Osteoblast (primary cell): Measurements from ENCODE around the gene PRSS12. TPM values are rescaled to one million over a fixed set of nuclear protein-coding genes. Genes with fewer than 3 reads are reported as not detected.

Experiments used
- DNase-seq: peaks from one replicate; pipeline ENCODE4 v3.0.0; 2011; ENCODE audit warnings: low spot score, mixed read lengths; ENCODE audit not compliant: insufficient read length; ENCODE audit errors: missing footprints
- H2AFZ ChIP-seq: 2 replicates; pipeline ENCODE4 v1.6.0; 2011; ENCODE audit warnings: mild to moderate bottlenecking, low read length
- H3K27ac ChIP-seq: 2 replicates; pipeline ENCODE4 v1.5.1; 2011; ENCODE audit warnings: mild to moderate bottlenecking, low read depth, low read length, moderate library complexity
- H3K27me3 ChIP-seq: 2 replicates; pipeline ENCODE4 v1.6.0; 2012; ENCODE audit warnings: mild to moderate bottlenecking, control low read depth, inconsistent platforms, low read length, moderate library complexity; ENCODE audit not compliant: insufficient read depth
- H3K36me3 ChIP-seq: 2 replicates; pipeline ENCODE4 v1.5.1; 2011; ENCODE audit warnings: mild to moderate bottlenecking, low read length, control low read depth, moderate library complexity; ENCODE audit not compliant: insufficient read depth
- H3K4me1 ChIP-seq: 2 replicates; pipeline ENCODE4 v1.5.1; 2011; ENCODE audit warnings: mild to moderate bottlenecking, low read length, control low read depth, moderate library complexity; ENCODE audit not compliant: insufficient read depth
- H3K4me2 ChIP-seq: 2 replicates; pipeline ENCODE4 v1.6.0; 2011; ENCODE audit warnings: mild to moderate bottlenecking, low read length; ENCODE audit not compliant: insufficient read depth
- H3K4me3 ChIP-seq: fragments of 200-600 bp; sonication (generic); 3 replicates; pipeline ENCODE4 v1.5.1; 2012; ENCODE audit warnings: mild to moderate bottlenecking, low read length, inconsistent platforms; ENCODE audit not compliant: insufficient read depth
- H3K79me2 ChIP-seq: 2 replicates; pipeline ENCODE4 v1.6.0; 2012; ENCODE audit warnings: mild to moderate bottlenecking, low read length, control low read depth, inconsistent platforms; ENCODE audit not compliant: insufficient read depth
- H3K9me3 ChIP-seq: 2 replicates; pipeline ENCODE4 v1.5.1; 2011; ENCODE audit warnings: low read depth, low read length, control low read depth
- H4K20me1 ChIP-seq: 2 replicates; pipeline ENCODE4 v1.6.0; 2012; ENCODE audit warnings: mild to moderate bottlenecking, low read length, control low read depth; ENCODE audit not compliant: insufficient read depth
- total RNA-seq: library from RNA; depleted of rRNA; stranded (reverse); fragments of >200 nt; gene quantifications from 2 replicates; pipeline ENCODE4 v1.2.3, GENCODE V29; 2012
- TF ChIP-seq, protein P1 (sequence below): IDR thresholded peaks from 2 replicates; pipeline ENCODE4 v1.5.1; 2011; ENCODE audit warnings: mild to moderate bottlenecking, low read depth, low read length, moderate library complexity; ENCODE audit errors: extremely low read depth

Gene PRSS12
- total RNA-seq, 1 donor = 9.4 TPM

DNA sequence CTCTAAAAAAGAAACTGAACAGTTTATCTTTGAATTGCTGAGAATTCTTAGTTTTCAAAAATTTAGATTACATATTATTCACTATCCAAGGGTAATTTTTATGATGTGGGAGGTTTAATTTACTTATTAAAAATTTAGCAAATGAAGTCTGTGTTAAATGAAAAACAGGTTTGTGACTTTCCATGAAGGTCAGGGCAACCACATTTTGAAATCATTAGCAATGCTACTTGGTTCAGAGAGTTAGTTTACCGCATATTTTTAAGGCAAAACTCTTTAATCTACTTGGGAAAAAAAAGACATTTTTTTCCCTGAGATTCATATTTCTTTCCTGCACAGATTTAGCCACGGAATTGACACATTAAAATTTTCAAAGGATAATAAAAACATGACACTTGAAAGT is 37.3 kb upstream of the PRSS12 start:
- Histone ChIP-seq H3K4me2 (no peak overlapping the region), H3K4me3 (no peak overlapping the region), H3K79me2 (no peaks in the 10 kb centered on the region), H3K27me3 (no peaks in the 10 kb centered on the region), H3K27ac (no peak overlapping the region), H3K4me1 (no peaks in the 10 kb centered on the region), H3K9me3 (no peaks in the 10 kb centered on the region), H4K20me1 (no peaks in the 10 kb centered on the region), H3K36me3 (no peaks in the 10 kb centered on the region), H2AFZ (no peak overlapping the region)
- TF ChIP-seq, protein P1, sequence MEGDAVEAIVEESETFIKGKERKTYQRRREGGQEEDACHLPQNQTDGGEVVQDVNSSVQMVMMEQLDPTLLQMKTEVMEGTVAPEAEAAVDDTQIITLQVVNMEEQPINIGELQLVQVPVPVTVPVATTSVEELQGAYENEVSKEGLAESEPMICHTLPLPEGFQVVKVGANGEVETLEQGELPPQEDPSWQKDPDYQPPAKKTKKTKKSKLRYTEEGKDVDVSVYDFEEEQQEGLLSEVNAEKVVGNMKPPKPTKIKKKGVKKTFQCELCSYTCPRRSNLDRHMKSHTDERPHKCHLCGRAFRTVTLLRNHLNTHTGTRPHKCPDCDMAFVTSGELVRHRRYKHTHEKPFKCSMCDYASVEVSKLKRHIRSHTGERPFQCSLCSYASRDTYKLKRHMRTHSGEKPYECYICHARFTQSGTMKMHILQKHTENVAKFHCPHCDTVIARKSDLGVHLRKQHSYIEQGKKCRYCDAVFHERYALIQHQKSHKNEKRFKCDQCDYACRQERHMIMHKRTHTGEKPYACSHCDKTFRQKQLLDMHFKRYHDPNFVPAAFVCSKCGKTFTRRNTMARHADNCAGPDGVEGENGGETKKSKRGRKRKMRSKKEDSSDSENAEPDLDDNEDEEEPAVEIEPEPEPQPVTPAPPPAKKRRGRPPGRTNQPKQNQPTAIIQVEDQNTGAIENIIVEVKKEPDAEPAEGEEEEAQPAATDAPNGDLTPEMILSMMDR = no peak
- DNase-seq = no peak

DNA sequence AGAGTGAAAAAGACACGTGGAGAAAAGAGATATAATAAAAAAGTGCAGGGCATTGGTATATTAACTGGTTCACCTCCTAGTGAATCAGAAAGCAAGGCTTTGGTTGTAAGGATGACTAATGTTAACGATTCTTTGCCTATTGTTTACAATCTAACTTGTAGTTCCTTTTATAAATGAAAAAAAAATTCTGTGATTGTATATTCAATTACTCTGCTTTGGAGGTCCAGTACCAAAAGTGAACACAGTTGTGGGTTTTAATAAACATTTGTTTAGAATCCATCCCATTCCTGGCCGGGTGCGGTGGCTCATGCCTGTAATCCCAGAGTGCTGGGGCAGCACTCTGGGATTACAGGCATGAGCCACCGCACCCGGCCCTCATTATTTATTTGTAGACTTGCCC is 36.9 kb upstream of the PRSS12 start:
- H3K4me2 ChIP-seq = no peak overlapping the region
- H3K9me3 ChIP-seq = no peaks in the 10 kb centered on the region
- H3K27ac ChIP-seq = no peak overlapping the region
- H4K20me1 ChIP-seq = no peaks in the 10 kb centered on the region
- no peaks in the 10 kb centered on the region for H3K27me3 ChIP-seq
- H2AFZ ChIP-seq = no peak overlapping the region
- no peaks in the 10 kb centered on the region for H3K36me3 ChIP-seq
- no peak overlapping the region for H3K4me3 ChIP-seq
- no peaks in the 10 kb centered on the region for H3K4me1 ChIP-seq
- DNase-seq = peak; percentile 23
- no peaks in the 10 kb centered on the region for H3K79me2 ChIP-seq
- TF ChIP-seq, protein P1 = no peak

DNA sequence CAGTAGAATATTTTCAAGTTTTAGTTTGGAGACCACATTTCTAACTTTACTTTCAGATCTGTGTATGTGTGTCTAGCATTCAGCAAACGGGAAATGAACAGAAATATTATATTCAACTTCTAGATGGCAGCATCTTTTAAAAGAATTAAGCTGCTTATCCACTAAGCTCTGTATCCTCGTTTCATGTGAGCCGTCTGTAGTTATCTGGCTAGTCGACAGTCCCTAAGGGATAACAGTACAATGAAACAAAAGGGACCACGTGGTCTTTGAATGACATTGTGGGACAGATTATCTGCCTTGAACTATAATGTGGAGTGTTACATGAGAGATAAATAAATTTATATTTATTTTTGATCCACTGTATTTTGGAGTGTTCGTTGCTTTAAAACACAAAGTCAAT is 35.8 kb upstream of the PRSS12 start:
- no peaks in the 10 kb centered on the region for H3K79me2 ChIP-seq
- no peaks in the 10 kb centered on the region for H3K9me3 ChIP-seq
- H3K36me3 ChIP-seq = no peaks in the 10 kb centered on the region
- H3K4me2 ChIP-seq = no peak overlapping the region
- no peaks in the 10 kb centered on the region for H4K20me1 ChIP-seq
- H3K4me1 ChIP-seq = no peaks in the 10 kb centered on the region
- TF ChIP-seq, protein P1 = no peak
- H3K27me3 ChIP-seq = no peaks in the 10 kb centered on the region
- no peak for DNase-seq
- no peak overlapping the region for H2AFZ ChIP-seq
- H3K4me3 ChIP-seq = no peak overlapping the region
- no peak overlapping the region for H3K27ac ChIP-seq

DNA sequence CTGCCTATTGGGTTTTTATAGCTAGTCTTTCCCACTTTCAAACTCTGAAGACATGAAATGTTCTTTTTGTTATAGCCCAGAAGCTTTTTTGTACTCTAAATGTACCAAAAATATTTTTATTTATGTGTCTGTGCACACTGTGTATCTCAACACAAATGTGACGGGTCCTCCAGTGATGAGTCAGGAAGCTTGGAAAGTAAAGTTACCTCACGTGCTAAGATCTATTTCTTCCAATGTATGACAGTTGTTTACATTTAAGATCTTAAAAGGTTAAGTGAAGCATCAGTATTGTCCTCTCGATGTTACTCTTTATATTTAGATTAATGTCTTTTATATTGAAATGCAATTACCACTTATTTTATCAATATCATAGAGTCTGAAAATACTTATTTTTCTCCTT is 29.1 kb upstream of the PRSS12 start:
- no peaks in the 10 kb centered on the region for H3K9me3 ChIP-seq
- TF ChIP-seq, protein P1 = no peak
- no peaks in the 10 kb centered on the region for H3K4me1 ChIP-seq
- no peaks in the 10 kb centered on the region for H3K79me2 ChIP-seq
- H3K27me3 ChIP-seq = peaks cover 8% of the 10 kb centered on the region
- no peaks in the 10 kb centered on the region for H4K20me1 ChIP-seq
- no peak overlapping the region for H3K27ac ChIP-seq
- H3K4me2 ChIP-seq = no peak overlapping the region
- H2AFZ ChIP-seq = no peak overlapping the region
- no peaks in the 10 kb centered on the region for H3K36me3 ChIP-seq
- H3K4me3 ChIP-seq = no peak overlapping the region
- DNase-seq = no peak
